H1 (cell line): ENCODE results near the gene BANF1. TPM values are rescaled to one million over a fixed set of nuclear protein-coding genes. Genes with fewer than 3 reads are reported as not detected.

Experiments
- CTCF ChIA-PET: fragments of 300-600 bp; sonication (Branson Sonifier 250); formaldehyde crosslinking; loops from one replicate; lab custom pipeline; 2021; ENCODE audit not compliant: partially characterized antibody; lab: Charles Lee
- POLR2A ChIA-PET: fragments of 300-600 bp; sonication (Branson Sonifier 250); formaldehyde crosslinking; loops from one replicate; lab custom pipeline; 2021; ENCODE audit warnings: inconsistent platforms; ENCODE audit not compliant: partially characterized antibody; lab: Charles Lee
- DNase-seq, 2 experiments: peaks; one replicate each; pipeline versions ENCODE4 v3.0.0 to v3.0.0-alpha.2; 2010 to 2022; ENCODE audit warnings: low spot score in 2 of 2, low read depth in 1 of 2, mixed read lengths in 1 of 2
- FAIRE-seq: peaks from 2 replicates; lab custom pipeline; 2011; peaks lifted over from hg19 to GRCh38; lab: Jason Lieb, UNC
- H2AFZ ChIP-seq: 2 replicates; pipeline ENCODE4 v1.8.1; 2012; ENCODE audit warnings: low read length, inconsistent platforms
- H2AK5ac ChIP-seq: 2 replicates; pipeline ENCODE4 v1.6.1; 2013; ENCODE audit warnings: low read depth, low read length
- H2BK120ac ChIP-seq: replicated peaks from 2 replicates; pipeline ENCODE3; 2013; ENCODE audit warnings: low read depth, low read length, inconsistent platforms
- H2BK12ac ChIP-seq: 2 replicates; pipeline ENCODE4 v1.6.1; 2013; ENCODE audit warnings: low read depth, low read length
- H2BK15ac ChIP-seq: 2 replicates; pipeline ENCODE4 v1.6.1; 2013; ENCODE audit warnings: low read length
- H2BK20ac ChIP-seq: 2 replicates; pipeline ENCODE4 v1.6.1; 2013; ENCODE audit warnings: low read length
- H2BK5ac ChIP-seq: 2 replicates; pipeline ENCODE4 v1.6.1; 2013; ENCODE audit warnings: low read depth, low read length
- H3K14ac ChIP-seq: 2 replicates; pipeline ENCODE4 v1.6.1; 2013; ENCODE audit warnings: inconsistent platforms; ENCODE audit not compliant: insufficient read length
- H3K18ac ChIP-seq: 2 replicates; pipeline ENCODE4 v1.6.1; 2013; ENCODE audit warnings: low read length; ENCODE audit errors: extremely low read depth
- H3K23ac ChIP-seq: 2 replicates; pipeline ENCODE4 v1.6.1; 2013; ENCODE audit warnings: inconsistent platforms; ENCODE audit not compliant: insufficient read length
- H3K23me2 ChIP-seq: 2 replicates; pipeline ENCODE4 v1.6.1; 2013; ENCODE audit warnings: low read depth, low read length
- H3K27ac ChIP-seq: 2 replicates; pipeline ENCODE4 v1.6.1; 2011; ENCODE audit warnings: low read depth, low read length, inconsistent platforms
- H3K27me3 ChIP-seq, 4 experiments: replicated peaks in 1 of 4; 1 replicate in 1 of 4; 2 replicates in 3 of 4; pipeline versions ENCODE4 v1.6.1 to v1.8.1; 2011 to 2013; ENCODE audit warnings: low read length in 3 of 4, mild to moderate bottlenecking in 3 of 4, inconsistent platforms in 2 of 4, mixed read lengths in 2 of 4, moderate library complexity in 1 of 4; ENCODE audit not compliant: control insufficient read depth in 3 of 4, insufficient read depth in 3 of 4; ENCODE audit errors: extremely low read depth in 1 of 4
- H3K36me3 ChIP-seq, 4 experiments: 2 replicates each; pipeline versions ENCODE4 v1.6.1 to v1.8.1; 2011 to 2013; ENCODE audit warnings: mild to moderate bottlenecking in 4 of 4, low read length in 3 of 4, moderate library complexity in 2 of 4, control low read depth in 1 of 4, inconsistent platforms in 1 of 4; ENCODE audit not compliant: insufficient read depth in 4 of 4, control insufficient read depth in 2 of 4
- H3K4ac ChIP-seq: replicated peaks from 2 replicates; pipeline ENCODE3; 2013; ENCODE audit warnings: low read length, low read depth, mixed read lengths, inconsistent platforms; ENCODE audit not compliant: insufficient read length
- H3K4me1 ChIP-seq, 4 experiments: replicated peaks in 1 of 4; 1 replicate in 1 of 4; 2 replicates in 3 of 4; pipeline versions ENCODE4 v1.6.1 to v1.8.1; 2011 to 2013; ENCODE audit warnings: low read length in 3 of 4, inconsistent platforms in 2 of 4, mixed read lengths in 1 of 4; ENCODE audit not compliant: insufficient read depth in 4 of 4, control insufficient read depth in 3 of 4
- H3K4me2 ChIP-seq, 2 experiments: 2 replicates each; pipeline versions ENCODE4 v1.6.1 to v1.8.1; 2011 to 2013; ENCODE audit warnings: low read depth in 2 of 2, low read length in 2 of 2, control low read depth in 1 of 2, inconsistent platforms in 1 of 2, mild to moderate bottlenecking in 1 of 2; ENCODE audit not compliant: insufficient read depth in 1 of 2
- H3K4me3 ChIP-seq, 4 experiments: fragments of 200-600, 300-600 bp in 1 of 4; sonication (generic), shearing (Covaris generic), sonication (Bioruptor Twin) in 1 of 4; 2 replicates each; pipeline versions ENCODE4 v1.5.1 to v1.8.1; 2011 to 2016; ENCODE audit warnings: low read length in 4 of 4, low read depth in 3 of 4, control low read depth in 2 of 4, inconsistent platforms in 2 of 4, mild to moderate bottlenecking in 2 of 4, mixed read lengths in 1 of 4, moderate library complexity in 1 of 4; ENCODE audit not compliant: insufficient read depth in 2 of 4; ENCODE audit errors: extremely low read depth in 1 of 4
- H3K56ac ChIP-seq: replicated peaks from 2 replicates; pipeline ENCODE3; 2013; ENCODE audit warnings: low read depth, mild to moderate bottlenecking, mixed read lengths, low read length, inconsistent platforms; ENCODE audit not compliant: insufficient read length
- H3K79me1 ChIP-seq: 2 replicates; pipeline ENCODE4 v1.6.1; 2013; ENCODE audit warnings: low read depth, low read length, control low read depth
- H3K79me2 ChIP-seq, 2 experiments: 2 replicates each; pipeline versions ENCODE4 v1.6.1 to v1.8.1; 2012 to 2013; ENCODE audit warnings: low read length in 2 of 2, mild to moderate bottlenecking in 2 of 2, inconsistent platforms in 1 of 2; ENCODE audit not compliant: insufficient read depth in 2 of 2, control insufficient read depth in 1 of 2
- H3K9ac ChIP-seq, 4 experiments: replicated peaks in 1 of 4; 1 replicate in 1 of 4; 2 replicates in 3 of 4; pipeline versions ENCODE4 v1.6.1 to v1.8.1; 2011 to 2013; ENCODE audit warnings: low read depth in 3 of 4, low read length in 3 of 4, control low read depth in 2 of 4, mild to moderate bottlenecking in 2 of 4, moderate library complexity in 2 of 4, inconsistent platforms in 1 of 4; ENCODE audit errors: extremely low read depth in 1 of 4
- H3K9me3 ChIP-seq, 2 experiments: 2 replicates each; pipeline versions ENCODE4 v1.6.1 to v1.8.1; 2012 to 2013; ENCODE audit warnings: mild to moderate bottlenecking in 2 of 2, moderate library complexity in 2 of 2, control low read depth in 1 of 2, inconsistent platforms in 1 of 2, low read depth in 1 of 2, low read length in 1 of 2, mixed read lengths in 1 of 2; ENCODE audit not compliant: insufficient read depth in 2 of 2
- H4K20me1 ChIP-seq, 2 experiments: replicated peaks in 1 of 2; 2 replicates each; pipeline versions ENCODE3 to v1.8.1; 2011 to 2013; ENCODE audit warnings: inconsistent platforms in 2 of 2, low read length in 2 of 2, mild to moderate bottlenecking in 1 of 2; ENCODE audit not compliant: insufficient read depth in 2 of 2, control insufficient read depth in 1 of 2
- H4K5ac ChIP-seq: 2 replicates; pipeline ENCODE4 v1.6.1; 2013; ENCODE audit warnings: low read length, low read depth, mixed read lengths, inconsistent platforms; ENCODE audit not compliant: insufficient read length
- H4K8ac ChIP-seq: 2 replicates; pipeline ENCODE4 v1.8.0; 2013; ENCODE audit warnings: mild to moderate bottlenecking, moderate library complexity, low read length, inconsistent platforms; ENCODE audit not compliant: insufficient read depth; ENCODE audit errors: extremely low read depth
- H4K91ac ChIP-seq: replicated peaks from 2 replicates; pipeline ENCODE3; 2013; ENCODE audit warnings: low read length, mixed read lengths, inconsistent platforms; ENCODE audit not compliant: insufficient read length
- JUND ChIP-seq: IDR thresholded peaks from 2 replicates; pipeline ENCODE4 v1.6.1; 2011; ENCODE audit warnings: mild to moderate bottlenecking, improper control_type of control experiment, low read length
- PHF8 ChIP-seq: fragments of 200-600 bp; sonication (generic); conservative IDR thresholded peaks from 2 replicates; pipeline ENCODE4 v1.7.1; 2012; ENCODE audit warnings: low read depth, mild to moderate bottlenecking, inconsistent platforms, low read length, moderate library complexity
- WGBS, 2 experiments: shearing (Covaris generic) in 1 of 2; methylation state at CpG; one replicate each; pipeline versions ENCODE4 v1.1.6 to v1.1.7; 2013 to 2015; ENCODE audit warnings: low lambda C conversion rate in 2 of 2, mixed read lengths in 2 of 2, inconsistent platforms in 1 of 2, low coverage in 1 of 2, missing lambda C conversion rate in 1 of 2; ENCODE audit not compliant: insufficient replicate concordance in 2 of 2, insufficient coverage in 1 of 2, insufficient read length in 1 of 2; ENCODE audit errors: extremely low coverage in 1 of 2, missing lambda C conversion rate in 1 of 2; 5-methylcytosine and 5-hydroxymethylcytosine counted together
- polyA plus RNA-seq, 7 experiments: library from polyadenylated mRNA; depleted of rRNA in 3 of 7; stranded (reverse) in 5 of 7; unstranded in 2 of 7; fragments of >200 nt in 5 of 7; fragments of 200-250 nt in 2 of 7; gene quantifications; 1 replicate in 5 of 7; 2 replicates in 1 of 7; 4 replicates in 1 of 7; pipeline versions ENCODE4 v1.2.1 to v1.2.3, GENCODE V29; 2011 to 2013; ENCODE audit warnings: missing spikeins in 2 of 7, mixed read lengths in 2 of 7
- total RNA-seq: library from RNA; stranded (reverse); fragmentation: NEBNext Ultra II Directional; extraction: Animal tissue kit (Norgen Biotek cat#: 25700); gene quantifications from 2 replicates; pipeline ENCODE4 v1.2.1, GENCODE V29; 2021

Gene BANF1
- total and polyA plus RNA-seq, 2 of the 8 experiments (the other 6 are each of a cell fraction or from before 2014, with no cell fraction given) = 330 to 467 TPM

GRCh38 chr11:66052664-66052982 lies 50.3 kb downstream of the BANF1 start:
- Histone ChIP-seq H3K23me2 (peaks cover 14% of the 10 kb centered on the region; the same call in 1 of the 2 replicates), H2BK5ac (peak overlapping the region; percentile 72; the same call in 1 of the 2 replicates), H3K4ac (peak overlapping the region; percentile 87), H4K5ac (no peak overlapping the region), H3K4me1 (peaks cover 0 to 24% (median 19%) of the 10 kb centered on the region in 4 experiments; a peak in 6 of 7 replicates), H4K20me1 (peaks cover 0 to 5% of the 10 kb centered on the region in 2 experiments), H3K14ac (no peak overlapping the region), H3K18ac (0 out of 2 replicates have a peak overlapping the region, but pooled peaks have one; percentile 78), H2BK12ac (no peak overlapping the region), H3K79me1 (peaks cover 15% of the 10 kb centered on the region), H2BK20ac (no peak overlapping the region), H4K8ac (peak overlapping the region; percentile 98; the same call in 1 of the 2 replicates), H3K27me3 (no peaks in the 10 kb centered on the region), H3K79me2 (peaks cover 10 to 27% of the 10 kb centered on the region in 2 experiments), H3K36me3 (peaks cover 14 to 34% (median 24%) of the 10 kb centered on the region in 4 experiments), H3K56ac (no peak overlapping the region), H2AK5ac (peak overlapping the region; percentile 33), H3K23ac (no peak overlapping the region), H2AFZ (peak overlapping the region; percentile 86; the same call in 1 of the 2 replicates), H3K27ac (peak overlapping the region; percentile 82), H3K4me3 (peak overlapping the region; percentile 97 to 99 (median 98)), H3K4me2 (peak overlapping the region; percentile 94 to 99), H2BK120ac (no peak overlapping the region), H4K91ac (no peak overlapping the region), H2BK15ac (no peak overlapping the region), H3K9ac (peak overlapping the region; percentile 70 to 93 (median 90)), H3K9me3 (no peaks in the 10 kb centered on the region)
- WGBS, 2 experiments = 5% methylated on average over 17 of the region's 17 CpGs; no CpG with 5 or more reads in 1 of the 2 experiments
- TF ChIP-seq PHF8 (peak; percentile 0; the same call in 1 of the 2 replicates), JUND (no peak)
- CTCF ChIA-PET = interaction anchor here (0.6 to 12.0 kb wide), 10 partner anchors 8 to 399 kb away, joined by 3 to 144 read pairs (median 4); partner anchors contain the start of gene MUS81
- POLR2A ChIA-PET = interaction anchor here (0.7 to 13.4 kb wide), 12 partner anchors 9 to 193 kb away, joined by 3 to 150 read pairs (median 4); partner anchors contain the start of genes FIBP, MUS81 and PACS1
- no peak for DNase-seq
- FAIRE-seq = no peak

Other genes with a start within 250 kb of the BANF1 start
- 9.9 and 10.0 TPM in 2 replicates for gene AP5B1, start 221.5 kb upstream of the BANF1 start, total RNA-seq
- 7.6 and 10.3 TPM in 2 replicates for gene AP5B1, start 221.5 kb upstream of the BANF1 start, polyA plus RNA-seq (2011; rRNA removed)
- 3.3 and 3.4 TPM in 2 replicates for gene OVOL1, start 215.4 kb upstream of the BANF1 start, total RNA-seq
- gene OVOL1, start 215.4 kb upstream of the BANF1 start, polyA plus RNA-seq (2011; rRNA removed) = 2.6 and 3.3 TPM in 2 replicates
- gene SNX32, start 168.5 kb upstream of the BANF1 start, total RNA-seq = 1.1 and 2.2 TPM in 2 replicates
- gene SNX32, start 168.5 kb upstream of the BANF1 start, polyA plus RNA-seq (2011; rRNA removed) = 0.76 and 1.4 TPM in 2 replicates
- 1,252 and 1,270 TPM in 2 replicates for gene CFL1, start 144.3 kb upstream of the BANF1 start, total RNA-seq
- 1,365 and 1,809 TPM in 2 replicates for gene CFL1, start 144.3 kb upstream of the BANF1 start, polyA plus RNA-seq (2011; rRNA removed)
- gene MUS81, start 142.1 kb upstream of the BANF1 start, total RNA-seq = 30.2 and 36.0 TPM in 2 replicates
- 31.5 and 44.1 TPM in 2 replicates for gene MUS81, start 142.1 kb upstream of the BANF1 start, polyA plus RNA-seq (2011; rRNA removed)
- gene EFEMP2, start 129.7 kb upstream of the BANF1 start, total RNA-seq = 8.8 and 9.7 TPM in 2 replicates
- 17.2 and 24.2 TPM in 2 replicates for gene EFEMP2, start 129.7 kb upstream of the BANF1 start, polyA plus RNA-seq (2011; rRNA removed)
- gene CTSW, start 122.7 kb upstream of the BANF1 start, total RNA-seq = not detected in 2 replicates
- not detected in 2 replicates for gene CTSW, start 122.7 kb upstream of the BANF1 start, polyA plus RNA-seq (2011; rRNA removed)
- 74.3 and 79.9 TPM in 2 replicates for gene FIBP, start 114.0 kb upstream of the BANF1 start, total RNA-seq
- gene FIBP, start 114.0 kb upstream of the BANF1 start, polyA plus RNA-seq (2011; rRNA removed) = 173 and 184 TPM in 2 replicates
- 30.8 and 33.3 TPM in 2 replicates for gene CCDC85B, start 111.8 kb upstream of the BANF1 start, total RNA-seq
- gene CCDC85B, start 111.8 kb upstream of the BANF1 start, polyA plus RNA-seq (2011; rRNA removed) = 19.8 and 40.6 TPM in 2 replicates
- gene FOSL1, start 102.1 kb upstream of the BANF1 start, total RNA-seq = 6.3 and 7.5 TPM in 2 replicates
- gene FOSL1, start 102.1 kb upstream of the BANF1 start, polyA plus RNA-seq (2011; rRNA removed) = 7.2 and 11.6 TPM in 2 replicates
- 24.0 and 24.1 TPM in 2 replicates for gene C11orf68, start 83.4 kb upstream of the BANF1 start, total RNA-seq
- 51.2 and 68.5 TPM in 2 replicates for gene C11orf68, start 83.4 kb upstream of the BANF1 start, polyA plus RNA-seq (2011; rRNA removed)
- 98.7 and 108 TPM in 2 replicates for gene DRAP1, start 83.1 kb upstream of the BANF1 start, total RNA-seq
- gene DRAP1, start 83.1 kb upstream of the BANF1 start, polyA plus RNA-seq (2011; rRNA removed) = 62.5 and 81.2 TPM in 2 replicates
- gene TSGA10IP, start 57.0 kb upstream of the BANF1 start, total RNA-seq = 1.3 and 1.9 TPM in 2 replicates
- gene TSGA10IP, start 57.0 kb upstream of the BANF1 start, polyA plus RNA-seq (2011; rRNA removed) = 6.0 and 8.2 TPM in 2 replicates
- gene SART1, start 40.8 kb upstream of the BANF1 start, total RNA-seq = 46.1 and 48.5 TPM in 2 replicates
- 9.7 and 22.4 TPM in 2 replicates for gene SART1, start 40.8 kb upstream of the BANF1 start, polyA plus RNA-seq (2011; rRNA removed)
- gene EIF1AD, start 346 bp upstream of the BANF1 start, total RNA-seq = 35.8 and 39.9 TPM in 2 replicates
- 29.5 and 32.6 TPM in 2 replicates for gene EIF1AD, start 346 bp upstream of the BANF1 start, polyA plus RNA-seq (2011; rRNA removed)
- 1.6 and 1.8 TPM in 2 replicates for gene CST6, start 9.5 kb downstream of the BANF1 start, total RNA-seq
- 7.6 and 8.6 TPM in 2 replicates for gene CST6, start 9.5 kb downstream of the BANF1 start, polyA plus RNA-seq (2011; rRNA removed)
- gene CATSPER1, start 24.0 kb downstream of the BANF1 start, total RNA-seq = not detected in 2 replicates
- gene CATSPER1, start 24.0 kb downstream of the BANF1 start, polyA plus RNA-seq (2011; rRNA removed) = not detected in 2 replicates
- gene GAL3ST3, start 46.7 kb downstream of the BANF1 start, total RNA-seq = 21.1 and 21.4 TPM in 2 replicates
- 21.1 and 35.0 TPM in 2 replicates for gene GAL3ST3, start 46.7 kb downstream of the BANF1 start, polyA plus RNA-seq (2011; rRNA removed)
- gene SF3B2, start 49.9 kb downstream of the BANF1 start, total RNA-seq = 231 and 237 TPM in 2 replicates
- 182 and 270 TPM in 2 replicates for gene SF3B2, start 49.9 kb downstream of the BANF1 start, polyA plus RNA-seq (2011; rRNA removed)
- gene PACS1, start 67.8 kb downstream of the BANF1 start, total RNA-seq = 34.4 and 36.0 TPM in 2 replicates
- 11.5 and 20.4 TPM in 2 replicates for gene PACS1, start 67.8 kb downstream of the BANF1 start, polyA plus RNA-seq (2011; rRNA removed)